Measurements from ENCODE around the gene DLX4. TPM values are rescaled to one million over a fixed set of nuclear protein-coding genes. Genes with fewer than 3 reads are reported as not detected.

DLX4 gene
- total and polyA plus RNA-seq, 12 donors: 0.10 to 0.96 (median 0.27) TPM; not detected in 3

GRCh38 chr17:49965524-49965909 is 3.5 kb upstream of the DLX4 start:
- no peak for TF ChIP-seq POLR2A (IDR thresholded peaks at IDR 0.05)
- TF ChIP-seq CTCF (IDR thresholded peaks at IDR 0.05): no peak
- intact Hi-C loops (cut with DNase I): no loop called here
- H3K4me3 ChIP-seq: no peak overlapping the region
- no peaks in the 10 kb centered on the region for H3K36me3 ChIP-seq (replicated peaks in 1 of 2)
- no peaks in the 10 kb centered on the region for H3K9me3 ChIP-seq (replicated peaks in 1 of 3)
- peaks cover 7 to 13% of the 10 kb centered on the region in 2 donors for H3K4me1 ChIP-seq (replicated peaks in 1 of 2)
- DNase-seq: no peak
- H3K27me3 ChIP-seq: peaks cover 85% of the 10 kb centered on the region
- WGBS, 4 donors: 10 to 32% (median 14%) methylated on average over 4 to 16 of the region's 16 CpGs
- H3K27ac ChIP-seq: no peak overlapping the region

DNA sequence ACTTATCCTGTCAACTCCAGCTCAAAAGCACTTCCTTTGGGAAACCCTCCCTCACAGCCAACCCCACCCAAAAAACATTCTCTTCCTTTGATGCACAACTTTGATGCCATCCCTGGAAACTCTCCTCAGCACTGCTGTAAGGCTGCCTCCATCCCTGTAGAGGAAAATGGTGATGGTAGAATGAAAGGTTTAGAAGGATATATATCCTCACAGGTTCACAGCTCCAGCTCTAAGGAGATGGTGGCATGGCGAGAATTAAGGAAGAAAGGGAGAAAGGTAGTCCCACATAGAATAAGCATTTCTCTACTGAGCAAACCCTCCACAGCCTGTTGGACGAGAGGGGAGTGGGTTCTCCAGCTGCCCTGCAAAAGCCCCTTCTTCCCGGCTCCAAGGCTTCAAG is 2.2 kb upstream of the DLX4 start:
- Histone ChIP-seq H3K27ac (no peak overlapping the region), H3K4me1 (replicated peaks in 1 of 2) (peaks cover 9 to 17% of the 10 kb centered on the region in 2 donors), H3K9me3 (replicated peaks in 1 of 3) (no peaks in the 10 kb centered on the region), H3K4me3 (no peak overlapping the region), H3K27me3 (peaks cover 91% of the 10 kb centered on the region), H3K36me3 (replicated peaks in 1 of 2) (no peaks in the 10 kb centered on the region)
- 21 to 48% (median 40%) methylated on average over 3 of the region's 3 CpGs for WGBS, 4 donors
- intact Hi-C loops (cut with DNase I): no loop called here
- DNase-seq: no peak
- TF ChIP-seq CTCF (IDR thresholded peaks at IDR 0.05): no peak
- TF ChIP-seq POLR2A (IDR thresholded peaks at IDR 0.05): no peak

DNA sequence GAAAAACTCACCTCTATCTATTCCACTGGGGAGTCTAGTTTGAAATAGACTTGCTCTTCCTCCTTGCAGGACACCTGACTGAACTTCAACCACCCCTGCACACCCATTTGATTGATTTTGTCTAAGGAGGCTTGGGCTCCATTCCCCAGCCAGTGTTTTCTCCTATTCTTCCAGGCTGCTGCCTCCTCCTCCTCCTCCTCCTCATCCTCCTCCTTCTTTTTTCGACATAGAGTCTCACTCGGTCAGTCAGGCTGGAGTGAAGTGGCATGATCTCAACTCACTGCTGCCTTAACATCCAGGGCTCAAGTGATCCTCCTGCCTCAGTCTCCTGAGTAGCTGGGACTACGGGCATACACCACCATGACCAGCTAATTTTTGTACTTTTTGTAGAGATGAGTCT is 1.8 kb upstream of the DLX4 start:
- intact Hi-C loops (cut with DNase I): no loop called here
- no peak overlapping the region for H3K27ac ChIP-seq
- H3K9me3 ChIP-seq (replicated peaks in 1 of 3): no peaks in the 10 kb centered on the region
- peaks cover 92% of the 10 kb centered on the region for H3K27me3 ChIP-seq
- TF ChIP-seq POLR2A (IDR thresholded peaks at IDR 0.05): no peak
- no peak for TF ChIP-seq CTCF (IDR thresholded peaks at IDR 0.05)
- no peaks in the 10 kb centered on the region for H3K36me3 ChIP-seq (replicated peaks in 1 of 2)
- no peak for DNase-seq
- no peak overlapping the region for H3K4me3 ChIP-seq
- 25 to 34% (median 26%) methylated on average over 3 of the region's 3 CpGs for WGBS, 4 donors
- H3K4me1 ChIP-seq (replicated peaks in 1 of 2): peaks cover 13 to 21% of the 10 kb centered on the region in 2 donors

- DNase-seq: no peak
- intact Hi-C loops (cut with DNase I): no loop called here
- H3K4me1 ChIP-seq (replicated peaks in 1 of 2): peaks cover 16 to 25% of the 10 kb centered on the region in 2 donors
- H3K27me3 ChIP-seq: peaks cover 92% of the 10 kb centered on the region
- H3K4me3 ChIP-seq: peak overlapping the region in 1 of 4 donors; percentile 57
- 20 to 41% (median 32%) methylated on average over 8 to 10 of the region's 10 CpGs for whole genome bisulfite sequencing, 4 donors
- H3K27ac ChIP-seq: no peak overlapping the region
- H3K9me3 ChIP-seq (replicated peaks in 1 of 3): no peaks in the 10 kb centered on the region
- TF ChIP-seq POLR2A (IDR thresholded peaks at IDR 0.05) (no peak), CTCF (IDR thresholded peaks at IDR 0.05) (no peak)
- no peaks in the 10 kb centered on the region for H3K36me3 ChIP-seq (replicated peaks in 1 of 2)
Observed at GRCh38 chr17:49967621-49968404, 1.2 kb upstream of the DLX4 start.

All from adrenal gland (tissue), 12 donors.